ENCODE data around the gene CUL4A. TPM values are rescaled to one million over a fixed set of nuclear protein-coding genes. Genes with fewer than 3 reads are reported as not detected.

CUL4A gene
- total RNA-seq, 3 donors from 2014 or later (not counting 1 experiment from before 2014, with no cell fraction given), result 56.3 to 97.8 (median 97.7) TPM

DNA sequence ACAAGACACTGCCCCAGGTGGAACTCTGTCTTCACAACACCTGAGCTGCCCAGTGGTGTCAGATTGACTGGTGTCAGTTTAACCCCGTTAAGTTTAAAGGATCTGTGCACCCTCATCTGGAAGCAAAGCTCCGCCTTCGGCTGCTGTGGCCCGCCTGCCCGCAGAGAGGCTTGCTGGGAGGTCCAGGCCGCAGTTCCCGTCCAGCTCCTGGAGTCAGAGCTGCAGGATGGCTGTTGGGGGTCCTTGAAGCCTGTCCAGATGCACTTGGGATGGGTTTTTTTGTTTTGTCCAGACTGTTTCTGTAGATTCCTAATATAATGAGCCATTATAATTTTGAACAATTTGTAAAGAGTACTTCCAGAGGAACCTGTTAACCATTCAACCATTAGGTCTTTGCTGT, 16.1 kb downstream of the CUL4A start:
- 97% methylated on average over 7 of the region's 7 CpGs for WGBS (ENCODE audit: insufficient coverage)
- H3K9me3 Mint-ChIP-seq, result no peaks in the 10 kb centered on the region
- ATAC-seq, result no peak
- H3K27me3 Mint-ChIP-seq (ENCODE audit: low read depth in 2 of 2), result no peaks in the 10 kb centered on the region
- H3K4me1 Mint-ChIP-seq, result peaks cover 25 to 42% of the 10 kb centered on the region in 2 donors
- Histone ChIP-seq H3K27me3 (ENCODE audit: control insufficient read depth, insufficient read depth, low read length) (no peaks in the 10 kb centered on the region), H3K36me3 (ENCODE audit: control insufficient read depth, insufficient read depth, low read length) (peaks cover 43% of the 10 kb centered on the region), H3K27ac (ENCODE audit: low read length) (no peak overlapping the region), H3K9me3 (ENCODE audit: control insufficient read depth, insufficient read depth, low read length) (no peaks in the 10 kb centered on the region), H3K4me3 (ENCODE audit: low read length) (no peak overlapping the region), H3K4me1 (ENCODE audit: control insufficient read depth, insufficient read depth, low read length) (peaks cover 7% of the 10 kb centered on the region)
- no peak overlapping the region for H3K4me3 Mint-ChIP-seq
- H3K27ac Mint-ChIP-seq, result no peak overlapping the region
- intact Hi-C loops (cut with micrococcal nuclease), result loop anchor here (10.0 kb wide), 1 partner anchor 281 kb away; no protein-coding TSS in a partner anchor
- DNase-seq, result no peak
- H3K36me3 Mint-ChIP-seq, result peaks cover 5% of the 10 kb centered on the region
- TF ChIP-seq CTCF (IDR thresholded peaks at IDR 0.05), result no peak

DNA sequence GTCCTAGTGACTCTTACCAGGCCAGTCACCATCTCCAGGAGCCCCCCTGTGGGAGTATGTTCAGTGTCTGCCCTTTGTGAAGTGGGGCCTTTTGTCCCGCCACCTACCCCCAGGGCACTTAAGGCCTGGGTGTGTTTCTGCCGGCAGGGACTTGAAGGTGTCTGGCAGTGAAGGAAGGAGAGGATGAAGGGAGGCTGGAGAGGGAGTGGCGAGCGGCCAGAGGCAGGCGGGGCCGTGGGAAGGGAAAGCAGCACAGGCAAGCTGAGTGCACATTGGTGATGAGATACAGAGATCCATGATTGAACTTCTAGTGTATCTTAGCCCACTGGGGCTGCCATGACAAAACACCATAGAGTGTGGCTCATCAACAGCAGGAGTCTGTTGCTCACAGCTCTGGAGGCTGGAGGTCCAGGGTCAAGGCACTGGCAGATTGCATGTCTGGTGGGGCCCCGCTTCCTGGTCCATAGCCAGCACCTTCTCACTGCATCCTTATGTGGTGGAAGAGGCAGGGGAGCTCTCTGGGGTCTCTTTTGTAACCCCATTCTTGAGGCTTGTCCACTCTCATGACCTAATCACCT, 17.5 kb downstream of the CUL4A start:
- Histone ChIP-seq H3K27ac (ENCODE audit: low read length) (no peak overlapping the region), H3K4me1 (ENCODE audit: control insufficient read depth, insufficient read depth, low read length) (peaks cover 4% of the 10 kb centered on the region), H3K4me3 (ENCODE audit: low read length) (no peak overlapping the region), H3K9me3 (ENCODE audit: control insufficient read depth, insufficient read depth, low read length) (no peaks in the 10 kb centered on the region), H3K36me3 (ENCODE audit: control insufficient read depth, insufficient read depth, low read length) (peaks cover 44% of the 10 kb centered on the region), H3K27me3 (ENCODE audit: control insufficient read depth, insufficient read depth, low read length) (no peaks in the 10 kb centered on the region)
- peaks cover 5% of the 10 kb centered on the region for H3K36me3 Mint-ChIP-seq
- peaks cover 20 to 29% of the 10 kb centered on the region in 2 donors for H3K4me1 Mint-ChIP-seq
- no peaks in the 10 kb centered on the region for H3K27me3 Mint-ChIP-seq (ENCODE audit: low read depth in 2 of 2)
- no peak overlapping the region for H3K27ac Mint-ChIP-seq
- intact Hi-C loops (cut with micrococcal nuclease), result loop anchor here (10.0 kb wide), 1 partner anchor 282 kb away; no protein-coding TSS in a partner anchor
- no peaks in the 10 kb centered on the region for H3K9me3 Mint-ChIP-seq
- TF ChIP-seq CTCF (IDR thresholded peaks at IDR 0.05), result no peak
- H3K4me3 Mint-ChIP-seq, result no peak overlapping the region
- DNase-seq (no peak), ATAC-seq (no peak)
- WGBS (ENCODE audit: insufficient coverage), result 97% methylated on average over 6 of the region's 7 CpGs

- DNase-seq (no peak), ATAC-seq (no peak)
- Mint-ChIP-seq H3K36me3 (peaks cover 5% of the 10 kb centered on the region), H3K4me3 (no peak overlapping the region), H3K9me3 (no peaks in the 10 kb centered on the region), H3K27me3 (ENCODE audit: low read depth in 2 of 2) (no peaks in the 10 kb centered on the region), H3K27ac (no peak overlapping the region), H3K4me1 (peaks cover 9 to 18% of the 10 kb centered on the region in 2 donors)
- Histone ChIP-seq H3K27me3 (ENCODE audit: control insufficient read depth, insufficient read depth, low read length) (no peaks in the 10 kb centered on the region), H3K4me1 (ENCODE audit: control insufficient read depth, insufficient read depth, low read length) (no peaks in the 10 kb centered on the region), H3K9me3 (ENCODE audit: control insufficient read depth, insufficient read depth, low read length) (no peaks in the 10 kb centered on the region), H3K27ac (ENCODE audit: low read length) (no peak overlapping the region), H3K36me3 (ENCODE audit: control insufficient read depth, insufficient read depth, low read length) (peaks cover 58% of the 10 kb centered on the region), H3K4me3 (ENCODE audit: low read length) (no peak overlapping the region)
- no peak for TF ChIP-seq CTCF (IDR thresholded peaks at IDR 0.05)
- intact Hi-C loops (cut with micrococcal nuclease), result loop anchor here (10.0 kb wide), 1 partner anchor 284 kb away; no protein-coding TSS in a partner anchor
- over 99% methylated on average over 4 of the region's 5 CpGs for WGBS (ENCODE audit: insufficient coverage)
Measured at GRCh38 chr13:113229161-113229560, 19.7 kb downstream of the CUL4A start.

DNA sequence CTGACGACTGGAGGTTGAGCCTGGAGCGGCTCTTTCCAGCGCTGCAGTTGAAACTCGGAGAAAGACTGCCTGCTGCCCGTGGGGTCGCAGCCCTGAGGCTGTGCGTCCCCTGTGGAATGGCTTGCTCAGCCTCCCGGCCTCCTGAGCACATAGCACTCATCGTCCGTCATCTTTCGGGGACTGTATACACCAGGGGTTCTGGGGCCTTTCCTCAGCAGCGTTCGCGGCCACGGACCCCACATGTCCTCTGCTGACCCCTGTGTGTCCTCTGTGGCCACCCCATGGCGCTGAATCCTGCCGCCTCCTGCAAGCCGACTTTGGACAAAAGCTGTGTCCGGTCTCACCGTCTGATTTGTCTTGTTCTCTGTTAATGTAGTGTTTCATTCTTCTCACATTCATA, 20.4 kb downstream of the CUL4A start:
- TF ChIP-seq CTCF (IDR thresholded peaks at IDR 0.05), result no peak
- Mint-ChIP-seq H3K4me1 (peaks cover 9 to 14% of the 10 kb centered on the region in 2 donors), H3K27me3 (ENCODE audit: low read depth in 2 of 2) (no peaks in the 10 kb centered on the region), H3K27ac (no peak overlapping the region), H3K4me3 (no peak overlapping the region), H3K36me3 (peaks cover 6% of the 10 kb centered on the region), H3K9me3 (no peaks in the 10 kb centered on the region)
- DNase-seq (no peak), ATAC-seq (no peak)
- Histone ChIP-seq H3K36me3 (ENCODE audit: control insufficient read depth, insufficient read depth, low read length) (peaks cover 58% of the 10 kb centered on the region), H3K4me1 (ENCODE audit: control insufficient read depth, insufficient read depth, low read length) (no peaks in the 10 kb centered on the region), H3K4me3 (ENCODE audit: low read length) (no peak overlapping the region), H3K9me3 (ENCODE audit: control insufficient read depth, insufficient read depth, low read length) (no peaks in the 10 kb centered on the region), H3K27me3 (ENCODE audit: control insufficient read depth, insufficient read depth, low read length) (no peaks in the 10 kb centered on the region), H3K27ac (ENCODE audit: low read length) (no peak overlapping the region)
- 95% methylated on average over 20 of the region's 20 CpGs for WGBS (ENCODE audit: insufficient coverage)
- intact Hi-C loops (cut with micrococcal nuclease), result loop anchor here (10.0 kb wide), 1 partner anchor 285 kb away; no protein-coding TSS in a partner anchor

Measured in natural killer cell (primary cell).